HepG2 (cell line): ENCODE results near the gene RAI14. TPM values are rescaled to one million over a fixed set of nuclear protein-coding genes. Genes with fewer than 3 reads are reported as not detected.

Experiments used
- ATAC-seq: fragments of 200-7000 bp; cut with Tn5 transposase; 3 replicates; pipeline ENCODE4 v1.9.1; 2020; ENCODE audit warnings: mild to moderate bottlenecking, moderate library complexity
- BruUV-seq: library from RNA; stranded (reverse); fragments of 400-500 nt; replicated peaks from 2 replicates; lab custom pipeline; 2021; lab: Mats Ljungman, UMichigan
- CTCF ChIA-PET: fragments of 300-600 bp; formaldehyde crosslinking; extraction: SDS; loops from one replicate; lab custom pipeline; 2021; ENCODE audit warnings: low total read pairs, inconsistent platforms, low intra/inter-chr PET ratio; lab: Yijun Ruan, JAX
- POLR2A ChIA-PET: fragments of 350-600 bp; sonication (Branson Sonifier 250); formaldehyde crosslinking; loops from one replicate; lab custom pipeline; 2020; ENCODE audit warnings: antibody characterized with exemption, inconsistent platforms; lab: Yijun Ruan, JAX
- DNase-seq: peaks from one replicate; pipeline ENCODE4 v3.0.0-alpha.2; 2015; ENCODE audit warnings: low spot score
- FAIRE-seq: peaks from 3 replicates; lab custom pipeline; 2011; peaks lifted over from hg19 to GRCh38; lab: Jason Lieb, UNC
- H2AFZ ChIP-seq: one replicate; pipeline ENCODE4 v1.6.1; 2011; ENCODE audit warnings: low read length, inconsistent platforms
- H3K27ac ChIP-seq: fragments of 300-600 bp; 3 replicates; pipeline ENCODE4 v1.8.0; 2011; ENCODE audit warnings: mixed run types, mild to moderate bottlenecking, mixed read lengths, low read length, inconsistent platforms; ENCODE audit not compliant: insufficient read depth; ENCODE audit errors: extremely low read length
- H3K27me3 ChIP-seq, 2 experiments: fragments of 200-600 bp in 1 of 2; 2 replicates in 1 of 2; 3 replicates in 1 of 2; pipeline versions ENCODE4 v1.6.0 to v1.8.0; 2011; ENCODE audit warnings: low read length in 2 of 2, mild to moderate bottlenecking in 2 of 2, moderate library complexity in 2 of 2, inconsistent platforms in 1 of 2; ENCODE audit not compliant: insufficient read depth in 2 of 2, control insufficient read depth in 1 of 2
- H3K36me3 ChIP-seq, 2 experiments: fragments of 200-600 bp in 1 of 2; replicated peaks in 1 of 2; 2 replicates in 1 of 2; 3 replicates in 1 of 2; pipeline versions ENCODE4 v1.5.1 to v1.8.0; 2011; ENCODE audit warnings: low read length in 2 of 2, inconsistent platforms in 1 of 2; ENCODE audit not compliant: insufficient read depth in 2 of 2, control insufficient read depth in 1 of 2
- H3K4me1 ChIP-seq: 2 replicates; pipeline ENCODE4 v1.5.1; 2012; ENCODE audit warnings: low read length, inconsistent platforms; ENCODE audit not compliant: insufficient read depth
- H3K4me2 ChIP-seq: 2 replicates; pipeline ENCODE4 v1.6.0; 2011; ENCODE audit warnings: low read depth, low read length, inconsistent platforms
- H3K4me3 ChIP-seq, 3 experiments: fragments of 200-600 bp in 1 of 3; sonication (generic), shearing (Covaris generic) in 1 of 3; replicated peaks in 1 of 3; 2 replicates each; pipeline ENCODE4 v1.5.1; 2011 to 2016; ENCODE audit warnings: low read length in 3 of 3, inconsistent platforms in 2 of 3, low read depth in 2 of 3, mild to moderate bottlenecking in 2 of 3, control low read depth in 1 of 3, mixed read lengths in 1 of 3; ENCODE audit not compliant: insufficient read depth in 1 of 3
- H3K79me2 ChIP-seq: one replicate; pipeline ENCODE4 v1.6.1; 2011; ENCODE audit warnings: low read length, inconsistent platforms; ENCODE audit not compliant: insufficient read depth
- H3K9ac ChIP-seq: 2 replicates; pipeline ENCODE4 v1.6.0; 2011; ENCODE audit warnings: mild to moderate bottlenecking, low read depth, low read length, inconsistent platforms; ENCODE audit not compliant: insufficient read depth
- H3K9me3 ChIP-seq: 2 replicates; pipeline ENCODE4 v1.5.1; 2012; ENCODE audit warnings: mild to moderate bottlenecking, low read length
- H4K20me1 ChIP-seq: 2 replicates; pipeline ENCODE4 v1.6.0; 2011; ENCODE audit warnings: inconsistent platforms, mild to moderate bottlenecking, low read length, moderate library complexity; ENCODE audit not compliant: insufficient read depth
- ATF7 ChIP-seq, 2 experiments: fragments of 450-650 bp in 1 of 2; sonication (generic) in 1 of 2; formaldehyde crosslinking in 1 of 2; IDR thresholded peaks; 2 replicates each; pipeline versions ENCODE4 v1.4.0 to v1.6.1; 2016 to 2020; ENCODE audit warnings: antibody characterized with exemption in 1 of 2, mild to moderate bottlenecking in 1 of 2, missing genetic modification reagents in 1 of 2
- LCORL ChIP-seq, 2 experiments: fragments of 450-650 bp in 1 of 2; sonication (generic) in 1 of 2; formaldehyde crosslinking in 1 of 2; IDR thresholded peaks; 2 replicates each; pipeline versions ENCODE4 v1.5.0 to v1.6.1; 2017 to 2020; ENCODE audit warnings: antibody characterized with exemption in 1 of 2, missing genetic modification reagents in 1 of 2
- NR2F1 ChIP-seq, 2 experiments: fragments of 450-650 bp in 1 of 2; formaldehyde crosslinking in 1 of 2; IDR thresholded peaks; 2 replicates each; pipeline versions ENCODE4 v1.5.0 to v1.6.1; 2016 to 2020; ENCODE audit warnings: mild to moderate bottlenecking in 1 of 2, missing compliant biosample characterization in 1 of 2, missing genetic modification reagents in 1 of 2, moderate library complexity in 1 of 2
- ZBTB3 ChIP-seq: sonication (generic); formaldehyde crosslinking; IDR thresholded peaks from 2 replicates; pipeline ENCODE4 v1.4.0; 2020; ENCODE audit warnings: low read depth, mild to moderate bottlenecking, moderate library complexity, missing genetic modification reagents, borderline replicate concordance
- ZNF790 ChIP-seq: sonication (generic); formaldehyde crosslinking; IDR thresholded peaks from 2 replicates; pipeline ENCODE4 v1.8.0; 2022; ENCODE audit warnings: missing genetic modification reagents, mild to moderate bottlenecking, borderline replicate concordance
- ZSCAN20 ChIP-seq: sonication (generic); formaldehyde crosslinking; IDR thresholded peaks from 2 replicates; pipeline ENCODE4 v1.4.0; 2020; ENCODE audit warnings: missing genetic modification reagents, mild to moderate bottlenecking, borderline replicate concordance
- WGBS: methylation state at CpG from one replicate; pipeline ENCODE4 v1.1.6; 2017; ENCODE audit warnings: low lambda C conversion rate; 5-methylcytosine and 5-hydroxymethylcytosine counted together
- in situ Hi-C: cut with HindIII; loops from 2 replicates; pipeline ENCODE4 v1.10.0; 2017; ENCODE audit warnings: low pct_unique_long_range_greater_than_20kb; ENCODE audit not compliant: extremely low pct_ligation_motif_present
- intact Hi-C: fragments of 100-400 bp; cut with micrococcal nuclease; formaldehyde crosslinking; loops from one replicate; pipeline ENCODE4 v1.10.0; 2022; ENCODE audit not compliant: unreplicated experiment
- polyA plus RNA-seq, 8 experiments: library from polyadenylated mRNA; depleted of rRNA in 3 of 8; stranded (reverse) in 7 of 8; unstranded in 1 of 8; fragments of >200 nt; fragmentation: Illumina TruSeq in 4 of 8; extraction: Trizol in 4 of 8; gene quantifications; 2 replicates each; pipeline versions ENCODE4 v1.2.1 to v1.2.3, GENCODE V29; 2011 to 2016; ENCODE audit warnings: low read depth in 4 of 8, missing spikeins in 1 of 8, mixed read lengths in 1 of 8; ENCODE audit not compliant: insufficient read depth in 1 of 8
- total RNA-seq, 5 experiments: library from RNA; depleted of rRNA; stranded (reverse); fragments of >200 nt; fragmentation: Illumina TruSeq; extraction: Trizol; gene quantifications; 2 replicates each; pipeline ENCODE4 v1.2.3, GENCODE V29; 2016; ENCODE audit warnings: low read depth in 1 of 5
- TF ChIP-seq, protein P1 (sequence below): IDR thresholded peaks from 2 replicates; pipeline ENCODE4 v1.6.1; 2012; ENCODE audit warnings: inconsistent platforms

The RAI14 gene
- total and polyA plus RNA-seq, 2 of the 13 experiments (the other 11 are each of a cell fraction or from before 2014, with no cell fraction given), result 12.6 to 18.2 TPM

DNA sequence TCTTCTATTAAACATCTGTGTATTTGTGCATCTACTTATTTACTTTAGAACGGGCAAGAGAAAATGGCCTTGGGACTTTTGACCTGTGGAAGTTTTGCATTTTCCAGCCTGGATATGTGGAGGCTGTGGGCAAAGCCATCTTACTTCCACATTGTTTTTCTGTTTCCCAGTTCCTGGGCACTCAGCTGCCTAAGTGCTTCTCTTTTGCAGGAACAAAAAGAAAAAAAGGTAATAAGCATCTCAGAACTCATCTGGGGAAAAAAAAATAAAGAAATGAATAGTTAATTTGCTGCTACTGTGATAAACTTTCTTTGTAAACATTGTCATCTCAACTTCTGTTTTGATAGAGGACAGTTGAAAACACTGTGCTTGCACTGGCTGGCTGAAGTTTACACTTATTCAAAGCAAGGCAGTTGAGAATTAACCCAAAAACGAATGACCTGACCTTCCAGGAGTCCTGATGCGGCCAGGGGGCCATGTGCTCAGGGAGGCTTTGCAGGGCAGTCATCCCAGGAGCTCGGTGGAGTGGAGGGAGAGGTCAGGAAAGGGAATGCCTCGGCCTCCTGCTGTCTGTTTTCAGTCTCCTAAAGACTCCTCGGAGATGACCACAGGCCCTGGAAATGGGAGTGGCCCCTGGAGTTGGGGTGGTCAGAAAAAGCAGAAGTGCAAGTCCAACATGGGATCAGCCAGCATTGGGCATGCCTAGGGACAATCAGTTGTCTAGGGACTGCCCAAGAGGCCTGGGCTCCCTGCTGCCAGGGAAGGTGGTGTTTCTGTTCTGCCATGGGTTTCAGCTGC is 75.5 kb downstream of the RAI14 start (continued):
- TF ChIP-seq, protein P1, sequence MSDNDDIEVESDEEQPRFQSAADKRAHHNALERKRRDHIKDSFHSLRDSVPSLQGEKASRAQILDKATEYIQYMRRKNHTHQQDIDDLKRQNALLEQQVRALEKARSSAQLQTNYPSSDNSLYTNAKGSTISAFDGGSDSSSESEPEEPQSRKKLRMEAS, result peak; percentile 78
- peak in 1 of 2 experiments; percentile 71; a peak in 2 of 4 replicates for TF ChIP-seq NR2F1 (CRISPR knock-in tag; IDR thresholded peaks at IDR 0.05)
- TF ChIP-seq ZNF790, result no peak
- TF ChIP-seq ZBTB3, result no peak
- no peak for TF ChIP-seq ZSCAN20 (CRISPR knock-in tag)

DNA sequence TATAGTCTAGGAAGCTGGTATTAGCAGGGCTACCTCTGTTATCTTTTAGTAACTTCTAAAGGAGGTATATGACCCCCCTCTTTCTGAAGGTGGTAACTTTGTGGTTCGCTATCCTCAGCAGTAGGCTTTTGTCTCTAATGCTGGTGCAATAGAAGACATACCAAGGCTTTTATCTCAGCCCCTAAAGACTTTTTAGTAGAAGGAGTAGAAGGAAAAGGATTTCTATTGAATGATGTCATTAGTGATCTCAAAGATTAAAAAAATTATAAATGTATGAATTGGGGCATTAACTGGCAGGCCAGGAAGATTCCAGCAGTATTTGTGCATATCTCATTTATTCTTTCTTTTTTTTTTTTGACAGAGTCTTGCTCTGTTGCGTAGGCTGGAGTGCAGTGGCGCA is 78.2 kb downstream of the RAI14 start:
- Histone ChIP-seq H3K27ac (no peak overlapping the region), H3K4me3 (no peak overlapping the region), H3K9ac (no peak overlapping the region), H2AFZ (no peak overlapping the region), H3K27me3 (no peaks in the 10 kb centered on the region), H3K36me3 (no peaks in the 10 kb centered on the region; a peak in 1 of 5 replicates), H4K20me1 (no peaks in the 10 kb centered on the region), H3K4me1 (peaks cover 26% of the 10 kb centered on the region), H3K4me2 (no peak overlapping the region), H3K79me2 (no peaks in the 10 kb centered on the region), H3K9me3 (no peaks in the 10 kb centered on the region)
- FAIRE-seq, result no peak
- POLR2A ChIA-PET, result no interaction called here
- no peak for ATAC-seq
- no TSS peak for BruUV-seq
- 97% methylated on average over 3 of the region's 3 CpGs for WGBS
- TF ChIP-seq LCORL (IDR thresholded peaks at IDR 0.05) (no peak), LCORL (CRISPR knock-in tag; IDR thresholded peaks at IDR 0.05) (no peak), ATF7 (IDR thresholded peaks at IDR 0.05) (peak; percentile 45; the same call in 1 of the 2 replicates), ATF7 (CRISPR knock-in tag; IDR thresholded peaks at IDR 0.05) (no peak)
- CTCF ChIA-PET, result no interaction called here
- no peak for DNase-seq
- in situ Hi-C loops, result no loop called here
- intact Hi-C loops, result no loop called here
